Lung (tissue), 12 donors: ENCODE results near the gene SLC11A2. TPM values are rescaled to one million over a fixed set of nuclear protein-coding genes. Genes with fewer than 3 reads are reported as not detected.
A peak's percentile ranks its signal among the peaks of the same experiment; 100 is the strongest.

Source experiments
- ATAC-seq: fragments of 200-7000 bp; cut with Tn5 transposase; one replicate; pipeline ENCODE4 v1.9.1; 2020; ENCODE audit warnings: moderate number of reproducible peaks; ENCODE audit not compliant: insufficient read depth, low FRiP score
- DNase-seq, 3 donors: peaks; one replicate each; pipeline ENCODE4 v3.0.0-alpha.2; 2013 to 2017
- H3K27ac ChIP-seq, 2 donors: one replicate each; pipeline ENCODE4 v1.5.1; 2013; ENCODE audit warnings: mild to moderate bottlenecking in 2 of 2, moderate library complexity in 2 of 2, control low read depth in 1 of 2, inconsistent platforms in 1 of 2, low read depth in 1 of 2, low read length in 1 of 2
- H3K27me3 ChIP-seq, 3 donors: one replicate each; pipeline ENCODE4 v1.5.1; 2013; ENCODE audit warnings: low read length in 2 of 3; ENCODE audit not compliant: control insufficient read depth in 3 of 3, insufficient read depth in 3 of 3
- H3K36me3 ChIP-seq, 4 donors: one replicate each; pipeline ENCODE4 v1.5.1; 2013; ENCODE audit warnings: low read length in 4 of 4, mild to moderate bottlenecking in 1 of 4, moderate library complexity in 1 of 4; ENCODE audit not compliant: control insufficient read depth in 4 of 4, insufficient read depth in 4 of 4
- H3K4me1 ChIP-seq, 5 donors: one replicate each; pipeline ENCODE4 v1.5.1; 2013; ENCODE audit warnings: low read length in 5 of 5, mild to moderate bottlenecking in 2 of 5, moderate library complexity in 1 of 5; ENCODE audit not compliant: control insufficient read depth in 5 of 5, insufficient read depth in 5 of 5
- H3K4me3 ChIP-seq: one replicate; pipeline ENCODE4 v1.5.1; 2013; ENCODE audit warnings: mild to moderate bottlenecking, control low read depth, moderate library complexity
- H3K9ac ChIP-seq, 2 donors: one replicate each; pipeline ENCODE4 v1.5.1; 2013; ENCODE audit warnings: low read length in 2 of 2, control low read depth in 1 of 2; ENCODE audit not compliant: insufficient read depth in 1 of 2
- H3K9me3 ChIP-seq, 4 donors: one replicate each; pipeline ENCODE4 v1.5.1; 2013; ENCODE audit warnings: low read length in 3 of 4, mild to moderate bottlenecking in 1 of 4, moderate library complexity in 1 of 4; ENCODE audit not compliant: control insufficient read depth in 4 of 4, insufficient read depth in 3 of 4
- WGBS, 2 donors: extraction: QIAGEN DNeasy Blood & Tissue Kit; methylation state at CpG; one replicate each; pipeline ENCODE4 v1.1.7; 2013; 5-methylcytosine and 5-hydroxymethylcytosine counted together
- polyA plus RNA-seq, 2 donors: library from polyadenylated mRNA; stranded (reverse); fragments of 200-250 nt; gene quantifications; one replicate each; pipeline ENCODE4 v1.2.1, GENCODE V29; 2013
- total RNA-seq, 2 donors: library from RNA; depleted of rRNA in 1 of 2; stranded (reverse); fragments of >200 nt in 1 of 2; gene quantifications; one replicate each; pipeline ENCODE4 v1.2.1, GENCODE V29; 2014 to 2021
- TF ChIP-seq, protein P1 (sequence below): IDR thresholded peaks from 2 replicates; pipeline ENCODE4 v1.5.1; 2012; ENCODE audit warnings: mild to moderate bottlenecking; ENCODE audit errors: control extremely low read depth, extremely low read depth
- donor health status: control.
- donor health status: control.
- donor health status: Bipolar disorder and iron deficiency.
- donor health status: healthy.
- donor health status: DM: yes; HTN: yes; CAD: no.

Gene SLC11A2
- total and polyA plus RNA-seq, 4 donors: 29.2 to 129 (median 90.6) TPM

DNA sequence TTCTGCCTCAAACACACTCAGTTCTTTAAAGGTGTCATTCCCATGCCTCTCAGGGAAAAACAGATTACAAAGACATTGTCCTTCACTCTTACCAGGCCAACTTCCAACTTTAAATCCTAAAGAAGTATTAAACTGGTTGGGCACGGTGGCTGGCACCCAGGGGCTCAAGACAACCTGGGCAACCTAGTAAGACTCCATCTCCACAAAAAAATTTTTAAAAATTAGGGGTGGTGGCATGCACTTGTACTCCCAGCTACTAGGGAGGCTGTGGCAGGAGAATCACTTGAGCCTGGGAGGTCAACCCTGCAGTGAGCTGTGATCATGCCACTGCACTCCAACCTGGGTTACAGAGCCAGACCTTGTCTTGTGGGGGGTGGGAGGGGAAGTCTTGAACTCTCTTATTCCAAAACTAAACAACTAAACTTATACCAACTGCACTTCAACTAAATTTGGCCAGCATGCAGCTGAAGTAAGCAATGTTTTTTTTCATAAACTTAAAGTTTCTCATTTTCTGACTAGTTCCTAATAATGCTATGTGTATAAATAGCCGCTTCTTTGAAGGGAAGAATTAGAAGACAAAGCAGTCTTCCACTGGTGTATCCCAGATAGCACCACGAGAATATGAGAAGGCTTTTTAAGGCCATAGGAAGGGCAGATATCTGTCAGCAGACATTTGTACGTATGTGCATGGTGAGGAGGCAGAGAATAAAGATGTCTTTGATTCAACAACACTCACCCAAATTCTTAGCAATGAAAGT lies 2.4 kb downstream of the SLC11A2 start:
- Histone ChIP-seq H3K9me3 (no peaks in the 10 kb centered on the region), H3K36me3 (no peaks in the 10 kb centered on the region), H3K27me3 (no peaks in the 10 kb centered on the region), H3K4me3 (no peak overlapping the region), H3K9ac (peak overlapping the region in 1 of 2 donors; percentile 89), H3K27ac (peak overlapping the region; percentile 58 to 90), H3K4me1 (peaks cover 5 to 19% (median 9%) of the 10 kb centered on the region in 5 donors)
- TF ChIP-seq, protein P1, sequence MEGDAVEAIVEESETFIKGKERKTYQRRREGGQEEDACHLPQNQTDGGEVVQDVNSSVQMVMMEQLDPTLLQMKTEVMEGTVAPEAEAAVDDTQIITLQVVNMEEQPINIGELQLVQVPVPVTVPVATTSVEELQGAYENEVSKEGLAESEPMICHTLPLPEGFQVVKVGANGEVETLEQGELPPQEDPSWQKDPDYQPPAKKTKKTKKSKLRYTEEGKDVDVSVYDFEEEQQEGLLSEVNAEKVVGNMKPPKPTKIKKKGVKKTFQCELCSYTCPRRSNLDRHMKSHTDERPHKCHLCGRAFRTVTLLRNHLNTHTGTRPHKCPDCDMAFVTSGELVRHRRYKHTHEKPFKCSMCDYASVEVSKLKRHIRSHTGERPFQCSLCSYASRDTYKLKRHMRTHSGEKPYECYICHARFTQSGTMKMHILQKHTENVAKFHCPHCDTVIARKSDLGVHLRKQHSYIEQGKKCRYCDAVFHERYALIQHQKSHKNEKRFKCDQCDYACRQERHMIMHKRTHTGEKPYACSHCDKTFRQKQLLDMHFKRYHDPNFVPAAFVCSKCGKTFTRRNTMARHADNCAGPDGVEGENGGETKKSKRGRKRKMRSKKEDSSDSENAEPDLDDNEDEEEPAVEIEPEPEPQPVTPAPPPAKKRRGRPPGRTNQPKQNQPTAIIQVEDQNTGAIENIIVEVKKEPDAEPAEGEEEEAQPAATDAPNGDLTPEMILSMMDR: no peak
- ATAC-seq (no peak), DNase-seq (peak in 2 of 3 donors; percentile 36 to 37)
- 54 to 75% methylated on average over 4 of the region's 4 CpGs for WGBS, 2 donors

DNA sequence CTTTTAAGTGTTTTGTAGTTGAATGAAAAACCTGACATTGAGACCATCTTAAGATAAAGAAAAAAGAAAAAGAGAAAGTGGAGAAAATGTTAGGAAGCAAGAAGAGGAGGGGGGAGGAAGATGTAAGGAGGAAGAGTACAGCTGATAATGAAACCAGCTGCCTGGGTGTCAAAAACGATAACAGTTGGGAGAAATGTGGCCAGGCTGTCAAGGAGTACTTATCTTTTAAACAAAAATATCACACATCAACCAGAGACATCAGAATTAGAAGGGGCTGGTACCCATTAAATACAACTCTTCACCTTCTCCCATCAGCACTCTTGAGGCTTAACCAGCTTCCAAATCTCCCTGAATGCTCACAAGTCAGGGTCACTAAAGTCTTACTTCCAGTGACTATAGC lies 4.5 kb downstream of the SLC11A2 start:
- Histone ChIP-seq H3K9me3 (no peaks in the 10 kb centered on the region), H3K36me3 (no peaks in the 10 kb centered on the region), H3K9ac (peak overlapping the region in 1 of 2 donors; percentile 37), H3K27me3 (no peaks in the 10 kb centered on the region), H3K4me1 (peaks cover 5 to 19% (median 7%) of the 10 kb centered on the region in 5 donors), H3K27ac (peak overlapping the region in 1 of 2 donors; percentile 47), H3K4me3 (no peak overlapping the region)
- ATAC-seq: no peak
- no peak for DNase-seq
- TF ChIP-seq, protein P1: no peak
- 5 to 15% methylated on average over 1 of the region's 1 CpG for whole genome bisulfite sequencing, 2 donors

GRCh38 chr12:51020448-51021182 lies 5.6 kb downstream of the SLC11A2 start:
- no peaks in the 10 kb centered on the region for H3K9me3 ChIP-seq
- H3K27ac ChIP-seq: no peak overlapping the region
- H3K4me3 ChIP-seq: no peak overlapping the region
- 62 to 80% methylated on average over 7 of the region's 7 CpGs for WGBS, 2 donors
- no peak for ATAC-seq
- no peak overlapping the region for H3K9ac ChIP-seq
- H3K36me3 ChIP-seq: peaks cover 0 to 1% (median 0%) of the 10 kb centered on the region in 4 donors
- TF ChIP-seq, protein P1: no peak
- H3K4me1 ChIP-seq: peaks cover 5 to 19% (median 6%) of the 10 kb centered on the region in 5 donors
- DNase-seq: no peak
- H3K27me3 ChIP-seq: no peaks in the 10 kb centered on the region
